ENCODE measurements around the gene TNFRSF12A.
A peak's percentile ranks its signal among the peaks of the same experiment; 100 is the strongest.

TNFRSF12A gene

GRCh38 chr16:3020604-3021448 is 658 bp downstream of the TNFRSF12A start:
- peak; percentile 82 for DNase-seq (ENCODE audit: low read depth)
- TF ChIP-seq, protein P1, sequence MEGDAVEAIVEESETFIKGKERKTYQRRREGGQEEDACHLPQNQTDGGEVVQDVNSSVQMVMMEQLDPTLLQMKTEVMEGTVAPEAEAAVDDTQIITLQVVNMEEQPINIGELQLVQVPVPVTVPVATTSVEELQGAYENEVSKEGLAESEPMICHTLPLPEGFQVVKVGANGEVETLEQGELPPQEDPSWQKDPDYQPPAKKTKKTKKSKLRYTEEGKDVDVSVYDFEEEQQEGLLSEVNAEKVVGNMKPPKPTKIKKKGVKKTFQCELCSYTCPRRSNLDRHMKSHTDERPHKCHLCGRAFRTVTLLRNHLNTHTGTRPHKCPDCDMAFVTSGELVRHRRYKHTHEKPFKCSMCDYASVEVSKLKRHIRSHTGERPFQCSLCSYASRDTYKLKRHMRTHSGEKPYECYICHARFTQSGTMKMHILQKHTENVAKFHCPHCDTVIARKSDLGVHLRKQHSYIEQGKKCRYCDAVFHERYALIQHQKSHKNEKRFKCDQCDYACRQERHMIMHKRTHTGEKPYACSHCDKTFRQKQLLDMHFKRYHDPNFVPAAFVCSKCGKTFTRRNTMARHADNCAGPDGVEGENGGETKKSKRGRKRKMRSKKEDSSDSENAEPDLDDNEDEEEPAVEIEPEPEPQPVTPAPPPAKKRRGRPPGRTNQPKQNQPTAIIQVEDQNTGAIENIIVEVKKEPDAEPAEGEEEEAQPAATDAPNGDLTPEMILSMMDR (conservative IDR thresholded peaks at IDR 0.05; ENCODE audit: control insufficient read depth, insufficient read depth, low read depth, low read length) = no peak

GRCh38 chr16:3021449-3022207 is 1.5 kb downstream of the TNFRSF12A start:
- peak; percentile 97 for DNase-seq (ENCODE audit: low read depth)
- TF ChIP-seq, protein P1 (conservative IDR thresholded peaks at IDR 0.05; ENCODE audit: control insufficient read depth, insufficient read depth, low read depth, low read length) = peak; percentile 17
- H3K4me3 ChIP-seq (ENCODE audit: control insufficient read depth, low read depth, low read length) = peak overlapping the region; percentile 74

More at GRCh38 chr16:3020604-3021448, 658 bp downstream of the TNFRSF12A start:
- H3K4me3 ChIP-seq (ENCODE audit: control insufficient read depth, low read depth, low read length) = peak overlapping the region; percentile 74

DNA sequence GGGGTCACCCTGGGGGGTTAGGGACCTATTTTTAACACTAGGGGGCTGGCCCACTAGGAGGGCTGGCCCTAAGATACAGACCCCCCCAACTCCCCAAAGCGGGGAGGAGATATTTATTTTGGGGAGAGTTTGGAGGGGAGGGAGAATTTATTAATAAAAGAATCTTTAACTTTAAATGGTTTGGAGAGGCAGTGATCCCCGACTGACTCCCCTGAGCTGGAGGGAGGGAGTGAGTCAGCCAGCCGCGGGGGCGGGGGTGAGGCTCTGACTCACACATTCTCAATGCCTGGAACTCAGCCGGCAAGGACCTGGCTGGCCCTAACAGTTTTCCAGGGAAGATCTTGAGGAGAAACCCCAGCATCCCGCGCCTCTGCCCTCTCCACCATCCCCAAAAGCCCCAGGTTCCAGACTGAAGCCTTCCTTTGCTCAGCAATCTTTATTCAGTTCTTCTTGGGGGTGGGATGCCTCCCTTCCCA is 2.1 kb downstream of the TNFRSF12A start:
- H3K4me3 ChIP-seq (ENCODE audit: control insufficient read depth, low read depth, low read length) = peak overlapping the region; percentile 74

GRCh38 chr16:3022684-3023414 is 2.7 kb downstream of the TNFRSF12A start:
- H3K4me3 ChIP-seq (ENCODE audit: control insufficient read depth, low read depth, low read length) = peak overlapping the region; percentile 74
- TF ChIP-seq, protein P1 (conservative IDR thresholded peaks at IDR 0.05; ENCODE audit: control insufficient read depth, insufficient read depth, low read depth, low read length) = no peak
- DNase-seq (ENCODE audit: low read depth) = peak; percentile 87

More for the DNA sequence above, 2.1 kb downstream of the TNFRSF12A start:
- peak; percentile 96 for DNase-seq (ENCODE audit: low read depth)
- TF ChIP-seq, protein P1 (conservative IDR thresholded peaks at IDR 0.05; ENCODE audit: control insufficient read depth, insufficient read depth, low read depth, low read length) = no peak

- peak; percentile 74 for DNase-seq (ENCODE audit: low read depth)
- TF ChIP-seq, protein P1 (conservative IDR thresholded peaks at IDR 0.05; ENCODE audit: control insufficient read depth, insufficient read depth, low read depth, low read length) = no peak
- peak overlapping the region; percentile 74 for H3K4me3 ChIP-seq (ENCODE audit: control insufficient read depth, low read depth, low read length)
These were observed 3.2 kb downstream of the TNFRSF12A start for GRCh38 chr16:3023415-3023668.

All from fibroblast of mammary gland (primary cell).